Stimulated activated CD8-positive, alpha-beta memory T cell treated with anti-CD3 and anti-CD28 coated beads, Interleukin-12 subunit alpha, Interleukin-12 subunit beta, amount 100 ng/mL, for 4 hours (primary cell): Measurements from ENCODE around the gene TBC1D19.

Experiments
- DNase-seq: peaks from one replicate; pipeline ENCODE4 v3.0.0-alpha.2; 2020; ENCODE audit warnings: low read depth

Gene TBC1D19

DNA sequence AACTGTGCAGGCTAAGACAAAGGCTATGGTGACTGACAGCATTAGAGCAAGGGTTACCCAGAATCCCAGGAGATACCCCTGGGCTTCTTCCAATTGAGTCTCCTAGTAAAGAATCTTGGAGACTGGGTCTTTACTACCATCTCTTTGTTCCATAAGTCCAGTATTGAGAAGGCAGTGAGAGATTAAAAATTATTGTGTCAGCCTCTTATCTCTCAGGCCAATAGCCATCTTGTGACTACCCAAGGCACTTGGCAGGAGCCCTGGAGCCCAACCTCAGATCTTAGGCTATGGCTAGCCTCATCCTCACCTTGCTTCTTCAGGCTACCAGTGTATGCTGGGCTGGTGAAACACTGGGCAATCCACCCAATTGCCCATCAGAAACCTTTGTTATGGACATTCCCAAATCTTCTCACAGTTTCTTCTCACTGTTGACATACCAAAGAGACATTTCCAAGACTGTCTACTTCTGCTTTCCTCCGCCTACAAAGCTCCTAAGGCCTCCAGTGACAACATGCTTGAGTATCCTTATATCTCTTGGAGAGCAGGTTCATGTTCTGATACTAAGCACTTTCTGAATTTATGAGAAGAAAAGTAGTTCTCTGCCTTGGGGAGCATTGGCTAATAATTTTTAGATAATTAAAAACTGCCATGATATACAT, 200.5 kb downstream of the TBC1D19 start:
- no peak for DNase-seq

DNA sequence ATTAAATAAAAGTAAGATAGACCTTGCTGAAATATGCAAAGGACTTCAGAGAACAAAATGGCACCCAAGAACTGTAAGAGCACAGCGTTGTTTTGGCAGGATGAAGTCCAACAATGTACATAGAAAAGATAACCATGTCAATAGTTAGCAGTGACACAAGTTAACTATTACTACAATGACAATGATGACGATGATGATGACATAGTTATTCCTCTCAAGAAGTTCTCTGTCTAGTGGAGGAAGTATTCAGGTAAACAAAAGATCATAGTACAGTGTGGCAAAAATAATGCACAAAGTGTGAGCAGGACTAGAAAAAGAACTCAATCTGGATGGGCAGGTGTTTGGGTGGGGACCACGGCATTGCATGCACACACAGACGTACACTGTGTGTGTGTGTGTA, 201.4 kb downstream of the TBC1D19 start:
- DNase-seq = no peak

DNA sequence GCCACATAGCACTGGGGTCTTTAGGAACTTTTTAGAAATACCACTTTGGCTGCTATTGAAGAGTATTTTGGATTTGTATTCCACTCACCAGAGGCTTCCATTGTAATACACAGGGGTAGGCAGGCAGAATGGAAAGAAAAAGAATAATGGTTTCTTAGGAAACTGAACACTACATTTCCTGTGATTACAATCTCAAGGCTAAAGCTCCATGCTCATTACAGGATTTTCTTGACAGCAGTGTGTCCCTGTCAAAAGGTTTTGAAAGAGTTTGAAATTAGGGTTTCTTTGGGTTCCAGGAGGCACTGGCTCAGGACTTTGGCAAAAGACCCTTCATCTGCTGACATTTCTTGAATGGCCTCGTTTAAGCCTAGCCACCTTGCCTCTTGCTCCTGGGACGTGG, 201.9 kb downstream of the TBC1D19 start:
- DNase-seq = no peak

DNA sequence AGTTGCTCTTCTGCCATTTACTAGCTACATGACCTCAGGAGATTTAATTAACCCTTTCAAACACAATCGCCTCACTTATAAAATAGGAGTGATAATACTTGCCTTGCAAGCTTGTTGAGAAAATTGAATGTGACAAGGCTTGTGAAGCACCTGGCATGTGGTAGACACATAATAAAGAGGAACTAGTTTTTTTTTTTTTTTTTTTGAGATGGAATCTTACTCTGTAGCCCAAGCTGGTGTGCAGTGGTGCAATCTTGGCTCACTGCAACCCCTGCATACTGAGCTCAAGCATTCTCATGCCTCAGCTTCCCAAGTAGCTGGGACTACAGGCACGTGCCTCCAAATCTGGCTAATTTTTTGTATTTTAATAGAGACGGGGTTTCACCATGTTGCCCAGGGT, 203.0 kb downstream of the TBC1D19 start:
- DNase-seq = no peak

DNA sequence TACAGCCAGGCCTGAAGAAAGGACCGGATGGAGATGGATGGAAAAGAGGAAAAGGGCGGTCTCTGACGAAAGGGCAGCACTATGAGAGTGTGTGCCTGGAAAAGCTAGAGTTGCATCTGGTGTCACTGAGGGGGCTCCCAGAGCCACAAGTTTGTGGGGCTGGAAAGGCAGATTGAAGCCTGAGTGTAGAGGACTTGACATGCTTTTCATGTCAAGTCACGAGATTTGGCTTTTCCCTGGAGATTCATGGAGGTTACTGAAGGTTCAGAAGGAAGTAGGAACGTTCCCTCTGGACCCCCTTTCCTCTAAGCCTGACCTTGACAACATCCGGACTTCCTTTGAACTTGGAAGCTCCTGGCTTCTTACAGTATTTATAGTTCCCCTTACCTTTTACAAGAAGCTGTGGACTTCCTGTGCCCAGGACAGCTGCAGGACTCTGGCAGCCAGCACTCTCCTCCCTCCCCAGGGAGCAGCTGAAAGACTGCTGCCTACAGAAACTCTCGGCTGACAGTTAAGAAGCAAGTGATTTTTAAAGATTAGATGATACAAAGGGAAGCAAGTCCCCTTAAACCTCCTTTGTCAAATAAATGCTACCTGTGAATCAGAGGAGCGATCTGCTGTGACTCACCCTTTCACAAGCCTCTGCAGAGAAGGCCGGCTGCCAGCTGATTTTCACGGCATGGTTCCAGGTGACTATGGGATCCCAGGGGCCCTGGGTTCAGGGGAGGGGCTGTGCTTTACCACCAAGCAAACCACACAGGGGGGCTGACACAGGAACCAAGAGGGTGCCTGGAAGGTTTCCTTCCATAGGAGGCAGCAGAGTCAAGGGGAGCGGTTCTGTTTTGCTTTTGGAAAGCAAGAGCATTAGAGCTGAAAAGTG, 203.8 kb downstream of the TBC1D19 start:
- peak; percentile 2 for DNase-seq

DNA sequence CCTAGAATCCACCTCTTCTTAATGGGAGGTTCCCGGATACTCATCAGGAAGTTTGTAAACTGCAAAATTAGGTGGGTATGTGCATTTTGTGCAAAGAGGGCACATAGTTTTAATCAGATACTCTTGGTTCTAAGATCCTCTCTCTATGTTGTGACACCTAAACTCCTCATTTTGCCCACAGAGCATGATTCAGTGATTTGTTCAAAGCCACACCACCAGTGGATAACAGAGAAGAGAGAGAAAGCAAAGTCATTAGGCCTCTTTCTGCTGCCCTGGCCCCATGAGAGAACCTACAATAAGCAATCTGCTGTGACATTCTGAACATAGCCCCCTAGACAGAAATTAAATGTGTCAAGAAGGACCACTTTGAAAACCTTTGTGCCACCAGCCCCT, 204.5 kb downstream of the TBC1D19 start:
- no peak for DNase-seq

DNA sequence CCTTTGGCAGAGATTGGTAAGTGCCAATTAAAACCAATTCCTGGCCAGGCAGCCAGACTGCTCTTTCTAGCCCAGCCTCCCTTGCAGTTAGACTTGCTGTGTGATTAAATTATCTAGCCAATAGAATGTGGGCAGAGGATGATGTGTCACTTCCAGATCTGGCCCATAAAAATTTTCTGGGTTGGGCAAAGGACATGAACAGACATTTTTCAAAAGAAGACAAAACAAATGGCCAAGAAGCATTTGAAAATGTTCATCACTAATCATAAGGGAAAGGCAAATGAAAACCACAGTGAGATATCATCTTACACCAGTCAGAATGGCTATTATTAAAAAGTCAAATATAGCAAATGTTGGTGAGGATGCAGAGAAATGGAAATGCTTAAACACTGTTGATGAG, 205.3 kb downstream of the TBC1D19 start:
- no peak for DNase-seq

DNA sequence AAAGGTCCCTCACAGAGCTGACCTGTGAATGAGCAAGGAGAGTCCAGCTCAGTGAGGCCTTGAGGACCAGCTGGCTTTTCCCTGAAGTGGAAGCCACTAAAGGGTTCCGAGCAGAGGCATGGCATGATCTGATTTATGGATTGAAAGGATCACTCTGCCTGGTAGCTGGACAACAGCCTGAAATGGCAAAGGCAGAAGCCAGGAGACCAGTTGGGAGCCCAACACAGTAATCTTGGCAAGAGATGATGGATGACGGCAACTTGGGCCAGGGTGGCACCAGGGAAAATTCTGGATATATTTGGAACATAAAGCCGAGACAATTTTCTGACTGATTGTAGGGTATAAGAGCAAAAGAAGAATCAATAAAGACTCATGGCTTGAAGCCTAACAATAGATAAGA, 207.5 kb downstream of the TBC1D19 start:
- no peak for DNase-seq

DNA sequence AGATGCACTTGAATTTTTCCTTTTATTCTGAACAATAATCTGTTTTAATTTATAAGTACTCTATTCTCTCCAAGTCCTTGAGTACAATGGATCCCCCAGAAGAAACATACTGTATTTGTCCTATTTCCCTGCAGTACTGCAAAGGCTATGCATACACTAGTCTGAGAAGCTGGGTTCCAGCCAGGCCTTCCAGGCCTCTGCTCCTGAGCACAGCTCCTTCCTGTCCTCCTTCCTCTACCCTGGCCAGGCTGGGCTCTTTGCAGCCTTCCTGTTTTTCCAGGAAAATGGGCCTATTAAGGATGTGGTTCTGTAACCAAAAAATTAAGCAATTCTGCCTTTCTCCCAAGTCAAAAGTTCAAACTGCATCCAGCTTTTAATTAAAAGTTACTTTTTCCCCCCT, 208.8 kb downstream of the TBC1D19 start:
- no peak for DNase-seq

DNA sequence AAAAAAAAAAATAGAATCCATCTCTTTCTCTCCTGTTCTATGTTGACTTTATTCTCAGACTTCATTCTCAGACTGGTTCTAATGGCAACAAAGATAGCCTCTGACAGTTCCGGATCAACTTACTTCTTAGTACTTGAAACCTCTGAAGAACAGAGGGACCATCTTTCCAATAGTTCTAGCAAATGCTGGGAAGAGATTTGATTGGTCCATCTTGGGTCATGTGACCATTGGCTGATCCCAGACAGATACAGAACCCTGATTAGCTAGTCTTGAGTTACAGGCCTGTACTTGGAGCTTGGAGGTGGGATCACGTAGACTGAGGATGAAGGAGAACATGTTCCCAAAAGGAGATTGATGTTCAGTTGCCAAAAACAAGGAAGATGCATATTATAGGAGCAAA, 209.9 kb downstream of the TBC1D19 start:
- DNase-seq = no peak

DNA sequence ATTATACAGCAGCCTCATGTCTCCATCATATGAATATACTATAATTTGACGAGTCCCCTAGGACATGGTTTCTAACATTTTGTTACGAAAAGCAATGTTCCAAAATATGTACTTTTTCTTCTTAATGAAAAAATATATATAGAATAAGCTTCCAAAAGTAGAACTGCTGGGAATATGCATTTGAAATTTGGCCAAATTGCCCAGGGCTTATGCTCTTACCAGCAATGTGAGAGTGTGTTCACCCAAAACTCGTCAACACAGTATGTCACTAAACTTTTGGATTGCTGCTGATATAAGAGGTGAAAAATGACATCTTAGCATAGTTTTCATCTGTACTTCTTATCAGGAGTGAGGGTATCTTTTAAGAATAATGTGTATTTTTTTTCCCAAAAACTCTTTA, 212.2 kb downstream of the TBC1D19 start:
- no peak for DNase-seq

DNA sequence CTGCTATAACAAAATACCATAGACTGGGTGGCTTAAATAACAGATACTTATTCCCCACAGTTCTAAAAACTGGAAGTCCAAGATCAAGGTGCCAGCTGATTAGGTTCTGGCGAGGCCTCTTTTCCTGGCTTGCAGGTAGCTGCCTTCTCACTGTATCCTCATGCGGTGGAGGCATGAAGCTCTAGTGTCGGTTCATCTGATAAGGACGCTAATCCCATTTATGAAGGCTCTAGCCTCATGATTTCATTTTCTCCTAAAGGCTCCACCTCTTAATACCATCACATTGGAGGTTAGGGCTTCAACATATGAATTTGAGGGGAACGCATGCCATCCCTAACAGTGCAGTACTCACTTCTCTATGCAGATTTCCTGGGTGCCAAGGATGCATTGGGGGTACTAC, 218.9 kb downstream of the TBC1D19 start:
- no peak for DNase-seq

DNA sequence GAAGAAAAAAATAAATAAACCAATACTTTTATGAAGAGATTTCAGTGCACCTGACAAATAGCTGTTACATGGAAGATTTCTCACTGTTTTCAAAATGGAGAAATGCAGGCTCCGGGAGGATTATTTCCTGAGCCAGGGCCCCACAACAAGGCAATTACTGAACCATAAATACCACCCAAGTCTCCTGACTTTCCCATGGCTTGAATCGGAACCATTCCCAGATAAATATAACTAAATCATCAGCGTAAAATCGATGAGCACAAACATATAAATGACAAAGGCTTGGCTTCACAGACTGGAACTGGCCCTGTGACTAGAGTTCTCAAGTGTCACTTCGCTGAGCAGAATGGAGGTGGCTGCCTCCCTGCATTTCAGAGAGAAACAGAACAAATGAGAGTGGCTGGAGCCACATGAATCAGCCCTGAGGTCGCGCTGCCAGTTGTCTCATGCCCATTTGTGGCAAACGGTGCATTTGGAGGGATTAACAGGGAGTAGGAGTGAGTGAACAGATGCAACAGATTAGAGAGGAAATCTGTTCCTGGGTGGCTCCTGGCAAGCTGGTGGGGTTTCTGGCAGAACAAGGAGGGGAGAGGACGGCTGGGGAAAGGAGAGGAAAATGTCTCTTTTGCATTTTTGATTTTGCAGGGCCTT, 219.5 kb downstream of the TBC1D19 start:
- DNase-seq = no peak

DNA sequence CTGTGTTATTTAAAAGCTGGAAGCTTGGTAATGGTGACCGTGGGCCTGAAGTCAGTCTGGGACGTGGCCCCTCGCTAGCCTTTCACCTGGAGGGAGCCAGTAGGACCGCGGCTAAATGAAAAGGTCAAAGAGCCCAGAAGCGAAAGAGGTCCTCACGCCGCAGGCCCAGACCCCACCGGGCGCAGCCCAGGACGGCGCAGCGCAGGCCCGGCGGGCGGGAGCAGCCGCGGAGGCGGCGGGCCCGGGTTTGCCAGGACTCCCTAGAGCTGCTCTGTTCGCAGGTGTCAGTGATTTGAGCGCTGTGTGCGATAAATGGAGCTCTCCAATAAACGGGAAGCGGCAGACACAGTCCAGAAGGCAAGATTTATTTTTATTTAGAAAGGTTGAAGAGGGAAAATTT, 220.6 kb downstream of the TBC1D19 start:
- no peak for DNase-seq

DNA sequence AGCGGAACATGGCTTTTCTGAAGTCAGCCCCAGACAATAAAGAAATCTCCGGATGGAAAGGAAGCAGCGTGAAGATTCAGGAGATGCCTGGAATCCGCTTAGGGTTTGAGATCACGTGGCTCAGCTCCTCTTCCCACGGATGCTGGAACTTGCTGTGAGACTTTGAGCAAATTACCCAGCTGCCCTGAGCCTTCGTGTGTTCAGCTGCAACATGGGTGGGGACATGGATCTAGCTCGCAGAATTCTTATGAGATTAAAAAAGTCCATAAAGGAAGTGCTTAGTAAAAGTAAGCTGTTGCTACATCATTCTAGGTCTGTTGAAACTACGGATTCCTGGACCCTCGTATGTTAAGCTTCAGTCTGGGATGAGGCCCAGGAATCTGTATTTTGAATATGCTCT, 221.0 kb downstream of the TBC1D19 start:
- no peak for DNase-seq
